Neural cell (in vitro differentiated cells): Measurements from ENCODE around the gene ZNRF2. TPM values are rescaled to one million over a fixed set of nuclear protein-coding genes. Genes with fewer than 3 reads are reported as not detected.

Source experiments
- H2AFZ ChIP-seq: fragments of 200-600, 300-800 bp; sonication (generic), shearing (Covaris generic); 2 replicates; pipeline ENCODE4 v1.6.0; 2014; ENCODE audit warnings: low read depth, mild to moderate bottlenecking, antibody characterized with exemption, low read length, moderate library complexity
- H3F3A ChIP-seq: fragments of 200-600 bp; shearing (Covaris generic); 2 replicates; pipeline ENCODE4 v1.6.1; 2016; ENCODE audit warnings: mild to moderate bottlenecking, moderate library complexity, mixed read lengths, antibody characterized with exemption, low read length; ENCODE audit not compliant: insufficient read depth, poor library complexity, severe bottlenecking
- H3K27ac ChIP-seq: fragments of 200-600, 300-800 bp; sonication (generic), shearing (Covaris generic); 2 replicates; pipeline ENCODE4 v1.5.1; 2014; ENCODE audit warnings: mild to moderate bottlenecking, low read length, moderate library complexity
- H3K27me3 ChIP-seq: fragments of 300-800, 200-600 bp; sonication (generic), shearing (Covaris generic); 2 replicates; pipeline ENCODE4 v1.6.0; 2014; ENCODE audit warnings: mild to moderate bottlenecking, low read depth, low read length, moderate library complexity; ENCODE audit not compliant: insufficient read depth
- H3K36me3 ChIP-seq: fragments of 300-800, 200-600 bp; sonication (generic), shearing (Covaris generic); 2 replicates; pipeline ENCODE4 v1.5.1; 2014; ENCODE audit warnings: mild to moderate bottlenecking, antibody characterized with exemption, low read length, moderate library complexity; ENCODE audit not compliant: insufficient read depth
- H3K4me2 ChIP-seq: fragments of 300-800, 200-600 bp; sonication (generic), shearing (Covaris generic); 2 replicates; pipeline ENCODE4 v1.6.0; 2014; ENCODE audit warnings: mild to moderate bottlenecking, low read length
- H3K4me3 ChIP-seq: fragments of 300-800, 200-600 bp; sonication (generic), shearing (Covaris generic); 2 replicates; pipeline ENCODE4 v1.5.1; 2014; ENCODE audit warnings: mild to moderate bottlenecking, low read length, moderate library complexity
- H3K79me2 ChIP-seq: fragments of 200-600 bp; shearing (Covaris generic); replicated peaks from 2 replicates; pipeline ENCODE4 v1.6.0; 2014; ENCODE audit warnings: mild to moderate bottlenecking, low read length, moderate library complexity; ENCODE audit not compliant: insufficient read depth
- H3K9ac ChIP-seq: fragments of 300-800, 200-600 bp; sonication (generic), shearing (Covaris generic); 2 replicates; pipeline ENCODE4 v1.6.1; 2016; ENCODE audit warnings: mild to moderate bottlenecking, low read length, mixed read lengths
- H3K9me2 ChIP-seq: fragments of 200-600 bp; shearing (Covaris generic); 2 replicates; pipeline ENCODE4 v1.6.1; 2016; ENCODE audit warnings: mild to moderate bottlenecking, low read length, mixed read lengths; ENCODE audit not compliant: insufficient read depth
- H3K9me3 ChIP-seq: fragments of 200-600, 300-800 bp; sonication (generic), shearing (Covaris generic); 2 replicates; pipeline ENCODE4 v1.6.1; 2016; ENCODE audit warnings: mild to moderate bottlenecking, mixed run types, low read length, moderate library complexity, mixed read lengths
- H4K20me1 ChIP-seq: fragments of 200-600 bp; shearing (Covaris generic); 2 replicates; pipeline ENCODE4 v1.6.1; 2016; ENCODE audit warnings: mild to moderate bottlenecking, mixed run types; ENCODE audit not compliant: insufficient read depth
- CTCF ChIP-seq: fragments of 450-650 bp; IDR thresholded peaks from 2 replicates; pipeline ENCODE4 v1.5.1; 2014; ENCODE audit warnings: antibody characterized with exemption, mild to moderate bottlenecking, moderate library complexity; ENCODE audit not compliant: poor library complexity, severe bottlenecking
- EP300 ChIP-seq: fragments of 450-650 bp; conservative IDR thresholded peaks from 2 replicates; pipeline ENCODE4 v1.6.1; 2014; ENCODE audit warnings: antibody characterized with exemption, mild to moderate bottlenecking, moderate library complexity; ENCODE audit not compliant: poor library complexity, severe bottlenecking
- EZH2 ChIP-seq: fragments of 200-600, 300-800 bp; shearing (Covaris generic), sonication (generic); IDR thresholded peaks from 2 replicates; pipeline ENCODE4 v1.6.1; 2014; ENCODE audit warnings: antibody characterized with exemption, low read length, borderline replicate concordance, mild to moderate bottlenecking; ENCODE audit not compliant: insufficient read depth, poor library complexity, severe bottlenecking
- MXI1 ChIP-seq: fragments of 450-650 bp; conservative IDR thresholded peaks from 2 replicates; pipeline ENCODE4 v1.6.1; 2014; ENCODE audit warnings: antibody characterized with exemption, mild to moderate bottlenecking; ENCODE audit not compliant: poor library complexity, severe bottlenecking
- POLR2AphosphoS5 ChIP-seq: IDR thresholded peaks from 2 replicates; pipeline ENCODE4 v1.6.1; 2012
- RAD21 ChIP-seq: fragments of 450-650 bp; conservative IDR thresholded peaks from 2 replicates; pipeline ENCODE4 v1.6.1; 2014; ENCODE audit warnings: antibody characterized with exemption, mild to moderate bottlenecking, moderate library complexity
- REST ChIP-seq: IDR thresholded peaks from 2 replicates; pipeline ENCODE4 v1.6.1; 2012; ENCODE audit warnings: borderline replicate concordance
- SMC3 ChIP-seq: fragments of 450-650 bp; conservative IDR thresholded peaks from 2 replicates; pipeline ENCODE4 v1.6.1; 2014; ENCODE audit warnings: antibody characterized with exemption, mild to moderate bottlenecking, moderate library complexity; ENCODE audit not compliant: poor library complexity
- TAF1 ChIP-seq: IDR thresholded peaks from 2 replicates; pipeline ENCODE4 v1.6.1; 2012; ENCODE audit warnings: low read depth
- polyA plus RNA-seq: library from polyadenylated mRNA; depleted of rRNA; stranded (reverse); fragments of >200 nt; gene quantifications from 2 replicates; pipeline ENCODE4 v1.2.3, GENCODE V29; 2014

The ZNRF2 gene
- polyA plus RNA-seq, 1 donor from 2014 or later = 12.2 TPM

GRCh38 chr7:30371321-30371720 is 86.9 kb downstream of the ZNRF2 start:
- no peak overlapping the region for H3K4me2 ChIP-seq
- no peak overlapping the region for H3K4me3 ChIP-seq
- H3K9me3 ChIP-seq = no peaks in the 10 kb centered on the region
- H4K20me1 ChIP-seq = no peaks in the 10 kb centered on the region
- no peaks in the 10 kb centered on the region for H3F3A ChIP-seq
- TF ChIP-seq TAF1 (no peak), POLR2AphosphoS5 (no peak), CTCF (no peak), EZH2 (no peak), SMC3 (no peak), MXI1 (no peak), EP300 (no peak), REST (no peak), RAD21 (no peak)
- H3K79me2 ChIP-seq = no peaks in the 10 kb centered on the region
- no peak overlapping the region for H3K9ac ChIP-seq
- H3K27ac ChIP-seq = no peak overlapping the region
- no peaks in the 10 kb centered on the region for H3K27me3 ChIP-seq
- no peak overlapping the region for H2AFZ ChIP-seq
- no peaks in the 10 kb centered on the region for H3K36me3 ChIP-seq
- H3K9me2 ChIP-seq = no peaks in the 10 kb centered on the region

GRCh38 chr7:30378275-30378674 is 93.9 kb downstream of the ZNRF2 start:
- H3K36me3 ChIP-seq = no peaks in the 10 kb centered on the region
- no peaks in the 10 kb centered on the region for H3K9me3 ChIP-seq
- H3K27me3 ChIP-seq = no peaks in the 10 kb centered on the region
- H3K9me2 ChIP-seq = no peaks in the 10 kb centered on the region
- TF ChIP-seq EZH2 (no peak), TAF1 (no peak), MXI1 (no peak), CTCF (no peak), POLR2AphosphoS5 (no peak), RAD21 (no peak), REST (no peak), SMC3 (no peak), EP300 (no peak)
- no peaks in the 10 kb centered on the region for H4K20me1 ChIP-seq
- H2AFZ ChIP-seq = no peak overlapping the region
- H3K4me2 ChIP-seq = no peak overlapping the region
- no peak overlapping the region for H3K27ac ChIP-seq
- H3K4me3 ChIP-seq = no peak overlapping the region
- H3F3A ChIP-seq = no peaks in the 10 kb centered on the region
- no peak overlapping the region for H3K9ac ChIP-seq
- no peaks in the 10 kb centered on the region for H3K79me2 ChIP-seq
